Breast epithelium (tissue), 4 donors: ENCODE results near the gene KCNE4. TPM values are rescaled to one million over a fixed set of nuclear protein-coding genes. Genes with fewer than 3 reads are reported as not detected.

Source experiments
- DNase-seq, 2 donors: peaks; one replicate each; pipeline ENCODE4 v3.0.0-alpha.2; 2019; ENCODE audit warnings: low spot score in 2 of 2
- H3K27ac ChIP-seq, 2 donors: fragments of 200-600 bp; sonication (generic) in 1 of 2; one replicate each; pipeline ENCODE4 v1.5.1; 2016 to 2019; ENCODE audit warnings: mild to moderate bottlenecking in 1 of 2
- H3K27me3 ChIP-seq, 2 donors: fragments of 200-600 bp; sonication (generic) in 1 of 2; one replicate each; pipeline versions ENCODE4 v1.5.1 to v1.6.0; 2017 to 2019; ENCODE audit warnings: control low read depth in 1 of 2, mild to moderate bottlenecking in 1 of 2
- H3K36me3 ChIP-seq: fragments of 200-600 bp; one replicate; pipeline ENCODE4 v1.5.1; 2019
- H3K4me1 ChIP-seq, 2 donors: fragments of 200-600 bp; sonication (generic); one replicate each; pipeline ENCODE4 v1.5.1; 2016 to 2019; ENCODE audit warnings: control low read depth in 1 of 2
- H3K4me3 ChIP-seq, 3 donors: fragments of 200-600 bp; sonication (generic); 1 replicate in 2 of 3; 2 replicates in 1 of 3; pipeline ENCODE4 v1.5.1; 2016 to 2019; ENCODE audit warnings: mild to moderate bottlenecking in 3 of 3, moderate library complexity in 2 of 3
- H3K9me3 ChIP-seq, 2 donors: fragments of 200-600 bp; sonication (generic) in 1 of 2; one replicate each; pipeline ENCODE4 v1.5.1; 2016 to 2019; ENCODE audit warnings: control low read depth in 1 of 2
- POLR2A ChIP-seq: fragments of 450-650 bp; IDR thresholded peaks from one replicate; pipeline ENCODE4 v1.6.1; 2016; ENCODE audit warnings: antibody characterized with exemption, mild to moderate bottlenecking, moderate library complexity
- POLR2AphosphoS5 ChIP-seq, 3 donors: sonication (generic); formaldehyde crosslinking; IDR thresholded peaks; one replicate each; pipeline ENCODE4 v1.6.1; 2017; ENCODE audit warnings: antibody characterized with exemption in 3 of 3
- intact Hi-C: fragments of 100-400 bp; cut with DNase I; formaldehyde crosslinking; loops from one replicate; pipeline ENCODE4 v1.15.1; 2023; ENCODE audit warnings: low total_unique reads
- total RNA-seq, 3 donors: library from RNA; depleted of rRNA; stranded (reverse); fragments of >200 nt; gene quantifications; one replicate each; pipeline ENCODE4 v1.1.0, GENCODE V29; 2016
- TF ChIP-seq, protein P1 (sequence below), 3 donors: fragments of 450-650 bp; IDR thresholded peaks; one replicate each; pipeline ENCODE4 v1.5.1; 2016 to 2017; ENCODE audit warnings: antibody characterized with exemption in 3 of 3, mild to moderate bottlenecking in 3 of 3, moderate library complexity in 3 of 3

Gene KCNE4
- total RNA-seq, 3 donors from 2014 or later = 5.0 to 26.2 (median 9.3) TPM

- intact Hi-C loops = no loop called here
- Histone ChIP-seq H3K9me3 (no peaks in the 10 kb centered on the region), H3K27me3 (no peaks in the 10 kb centered on the region), H3K4me1 (peaks cover 0 to 2% of the 10 kb centered on the region in 2 donors), H3K27ac (peak overlapping the region in 1 of 2 donors; percentile 54), H3K36me3 (no peaks in the 10 kb centered on the region), H3K4me3 (peak overlapping the region in 2 of 3 donors; percentile 47 to 66)
- DNase-seq = no peak
- no peak for TF ChIP-seq POLR2AphosphoS5 (IDR thresholded peaks at IDR 0.05)
- no peak for TF ChIP-seq POLR2A
- TF ChIP-seq, protein P1, sequence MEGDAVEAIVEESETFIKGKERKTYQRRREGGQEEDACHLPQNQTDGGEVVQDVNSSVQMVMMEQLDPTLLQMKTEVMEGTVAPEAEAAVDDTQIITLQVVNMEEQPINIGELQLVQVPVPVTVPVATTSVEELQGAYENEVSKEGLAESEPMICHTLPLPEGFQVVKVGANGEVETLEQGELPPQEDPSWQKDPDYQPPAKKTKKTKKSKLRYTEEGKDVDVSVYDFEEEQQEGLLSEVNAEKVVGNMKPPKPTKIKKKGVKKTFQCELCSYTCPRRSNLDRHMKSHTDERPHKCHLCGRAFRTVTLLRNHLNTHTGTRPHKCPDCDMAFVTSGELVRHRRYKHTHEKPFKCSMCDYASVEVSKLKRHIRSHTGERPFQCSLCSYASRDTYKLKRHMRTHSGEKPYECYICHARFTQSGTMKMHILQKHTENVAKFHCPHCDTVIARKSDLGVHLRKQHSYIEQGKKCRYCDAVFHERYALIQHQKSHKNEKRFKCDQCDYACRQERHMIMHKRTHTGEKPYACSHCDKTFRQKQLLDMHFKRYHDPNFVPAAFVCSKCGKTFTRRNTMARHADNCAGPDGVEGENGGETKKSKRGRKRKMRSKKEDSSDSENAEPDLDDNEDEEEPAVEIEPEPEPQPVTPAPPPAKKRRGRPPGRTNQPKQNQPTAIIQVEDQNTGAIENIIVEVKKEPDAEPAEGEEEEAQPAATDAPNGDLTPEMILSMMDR (IDR thresholded peaks at IDR 0.05) = no peak
Measured at GRCh38 chr2:223050900-223051504, 988 bp upstream of the KCNE4 start.

DNA sequence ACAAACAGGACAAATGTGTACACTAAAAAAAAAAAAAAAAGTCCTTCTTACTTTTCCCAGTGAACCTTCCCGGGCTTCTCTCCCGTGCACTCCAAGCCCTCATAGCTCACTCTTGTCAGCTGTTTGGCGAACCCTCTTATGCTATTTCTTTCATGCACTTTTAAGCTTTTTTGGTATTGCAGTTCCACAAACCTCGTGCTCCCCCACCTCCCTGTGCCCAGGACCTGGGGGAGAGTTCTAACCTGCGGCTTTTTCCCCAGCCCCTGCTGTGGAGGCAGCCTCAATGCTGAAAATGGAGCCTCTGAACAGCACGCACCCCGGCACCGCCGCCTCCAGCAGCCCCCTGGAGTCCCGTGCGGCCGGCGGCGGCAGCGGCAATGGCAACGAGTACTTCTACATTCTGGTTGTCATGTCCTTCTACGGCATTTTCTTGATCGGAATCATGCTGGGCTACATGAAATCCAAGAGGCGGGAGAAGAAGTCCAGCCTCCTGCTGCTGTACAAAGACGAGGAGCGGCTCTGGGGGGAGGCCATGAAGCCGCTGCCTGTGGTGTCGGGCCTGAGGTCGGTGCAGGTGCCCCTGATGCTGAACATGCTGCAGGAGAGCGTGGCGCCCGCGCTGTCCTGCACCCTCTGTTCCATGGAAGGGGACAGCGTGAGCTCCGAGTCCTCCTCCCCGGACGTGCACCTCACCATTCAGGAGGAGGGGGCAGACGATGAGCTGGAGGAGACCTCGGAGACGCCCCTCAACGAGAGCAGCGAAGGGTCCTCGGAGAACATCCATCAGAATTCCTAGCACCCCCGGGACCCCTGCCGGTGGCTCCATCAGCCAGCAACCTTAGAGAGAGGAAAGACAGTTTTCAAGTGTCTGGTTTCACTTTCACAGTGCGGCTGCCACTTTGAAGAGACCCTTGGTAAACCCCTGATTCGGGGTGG, 826 bp downstream of the KCNE4 start:
- Histone ChIP-seq H3K27ac (peak overlapping the region; percentile 71 to 88), H3K36me3 (no peaks in the 10 kb centered on the region), H3K4me3 (peak overlapping the region; percentile 47 to 66 (median 47)), H3K27me3 (no peaks in the 10 kb centered on the region), H3K9me3 (no peaks in the 10 kb centered on the region), H3K4me1 (peaks cover 0 to 10% of the 10 kb centered on the region in 2 donors)
- DNase-seq = no peak
- intact Hi-C loops = no loop called here
- TF ChIP-seq POLR2A (no peak), POLR2AphosphoS5 (IDR thresholded peaks at IDR 0.05) (no peak)
- TF ChIP-seq, protein P1 (IDR thresholded peaks at IDR 0.05) = no peak

DNA sequence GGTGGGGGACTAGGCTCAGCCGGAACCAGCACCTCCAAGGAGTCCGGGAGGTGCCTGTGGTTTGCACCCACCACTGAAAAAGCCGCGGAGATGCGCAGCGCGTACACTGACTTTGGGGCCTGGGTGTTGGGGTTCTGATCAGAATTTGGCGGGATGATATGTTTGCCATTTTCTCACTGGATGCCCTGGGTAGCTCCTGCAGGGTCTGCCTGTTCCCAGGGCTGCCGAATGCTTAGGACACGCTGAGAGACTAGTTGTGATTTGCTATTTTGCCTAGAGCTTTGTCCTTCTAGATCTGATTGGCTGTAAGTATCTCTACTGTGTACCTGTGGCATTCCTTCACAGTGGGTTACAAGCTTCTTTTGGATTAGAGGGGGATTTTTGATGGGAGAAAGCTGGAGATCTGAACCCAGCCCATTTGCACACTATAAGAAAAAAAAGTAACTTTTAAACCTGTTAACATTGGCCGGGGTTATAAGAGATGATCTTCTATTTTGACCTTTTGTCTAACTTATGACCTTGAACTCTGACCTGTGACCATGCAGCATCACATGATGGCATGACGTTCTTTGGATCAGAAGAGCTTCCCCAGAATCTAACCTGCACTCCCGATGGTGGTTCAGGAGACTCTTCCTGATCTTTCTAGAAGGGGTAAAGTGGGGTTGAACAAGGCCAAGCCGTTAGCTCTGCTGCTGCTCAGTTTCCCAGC, 1.6 kb downstream of the KCNE4 start:
- Histone ChIP-seq H3K27me3 (no peaks in the 10 kb centered on the region), H3K4me1 (peaks cover 0 to 10% of the 10 kb centered on the region in 2 donors), H3K27ac (peak overlapping the region; percentile 71 to 88), H3K9me3 (no peaks in the 10 kb centered on the region), H3K36me3 (no peaks in the 10 kb centered on the region), H3K4me3 (peak overlapping the region; percentile 47 to 66 (median 47))
- DNase-seq = no peak
- TF ChIP-seq POLR2A = no peak
- no peak for TF ChIP-seq POLR2AphosphoS5 (IDR thresholded peaks at IDR 0.05)
- TF ChIP-seq, protein P1 (IDR thresholded peaks at IDR 0.05) = no peak
- intact Hi-C loops = no loop called here

DNA sequence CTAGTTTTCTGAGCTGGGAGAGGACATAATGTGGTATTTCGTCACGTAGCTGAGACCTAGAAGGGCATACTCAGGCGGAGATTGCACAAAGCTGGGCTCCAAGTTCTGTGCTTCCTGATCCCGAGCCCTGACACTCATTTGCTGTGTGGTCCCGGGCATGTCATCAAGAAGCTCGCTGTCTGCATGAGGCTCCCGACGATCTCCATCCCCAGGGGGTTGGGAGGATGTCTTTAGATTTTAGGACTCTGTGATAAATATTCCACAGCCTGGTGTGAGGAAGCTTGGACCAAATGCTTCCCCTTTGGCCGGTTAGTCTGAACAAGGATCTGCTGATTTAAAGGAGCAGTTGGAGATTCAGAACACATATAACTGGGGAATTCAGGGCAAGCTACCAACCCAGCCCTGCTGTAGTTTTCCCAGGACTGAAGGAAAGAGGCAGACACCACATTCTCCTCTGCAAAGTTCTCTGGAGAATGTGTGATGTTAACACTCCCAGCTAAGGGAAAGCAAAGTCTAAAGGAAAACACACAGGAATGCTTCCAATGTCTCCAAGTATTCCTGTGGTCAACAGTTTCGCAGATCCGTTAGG, 2.3 kb downstream of the KCNE4 start:
- no peaks in the 10 kb centered on the region for H3K27me3 ChIP-seq
- no peaks in the 10 kb centered on the region for H3K9me3 ChIP-seq
- intact Hi-C loops = no loop called here
- no peaks in the 10 kb centered on the region for H3K36me3 ChIP-seq
- H3K4me3 ChIP-seq = peak overlapping the region; percentile 47 to 66 (median 47)
- DNase-seq = no peak
- TF ChIP-seq POLR2AphosphoS5 (IDR thresholded peaks at IDR 0.05) (peak in 1 of 3 donors; percentile 83), POLR2A (no peak)
- TF ChIP-seq, protein P1 (IDR thresholded peaks at IDR 0.05) = no peak
- H3K4me1 ChIP-seq = peaks cover 0 to 10% of the 10 kb centered on the region in 2 donors
- H3K27ac ChIP-seq = peak overlapping the region; percentile 71 to 88
